Measurements from ENCODE around the gene ABHD11. TPM values are rescaled to one million over a fixed set of nuclear protein-coding genes. Genes with fewer than 3 reads are reported as not detected.
"Not testable (repeated sequence)": the region's sequence is repeated elsewhere in the genome, so short reads cannot be mapped to it uniquely, and the experiment has no call there.

Gene ABHD11
- total RNA-seq, 3 donors from 2014 or later: 20.6 to 26.4 (median 21.0) TPM

DNA sequence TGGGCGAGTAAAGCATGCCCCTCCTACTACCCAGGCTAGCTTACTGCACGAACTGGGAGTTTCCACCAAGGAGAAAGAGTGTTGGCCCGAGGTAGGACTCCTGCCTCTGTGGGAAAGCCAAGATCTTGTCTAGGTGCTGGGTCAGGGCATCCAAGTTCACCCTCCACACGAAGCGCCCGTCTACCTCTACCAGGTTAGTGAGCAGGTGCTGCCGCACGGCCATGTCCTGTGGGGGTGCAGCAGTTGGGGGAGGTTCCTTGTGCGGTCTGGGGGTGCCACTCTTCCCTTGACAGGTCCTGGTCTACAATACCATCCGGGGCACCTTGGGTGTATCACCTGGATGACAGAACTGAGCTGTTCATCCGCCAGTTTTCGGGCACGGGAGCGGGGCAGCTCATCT is 1.7 kb downstream of the ABHD11 start:
- peak overlapping the region; percentile 92 for H3K4me3 Mint-ChIP-seq
- H3K9me3 Mint-ChIP-seq: no peaks in the 10 kb centered on the region
- no peaks in the 10 kb centered on the region for H3K27me3 Mint-ChIP-seq (ENCODE audit: low read depth)
- no peak for DNase-seq
- H3K36me3 Mint-ChIP-seq (ENCODE audit: insufficient read depth): no peaks in the 10 kb centered on the region
- ATAC-seq: no peak
- peaks cover 15% of the 10 kb centered on the region for H3K4me1 Mint-ChIP-seq (ENCODE audit: low read depth)

DNA sequence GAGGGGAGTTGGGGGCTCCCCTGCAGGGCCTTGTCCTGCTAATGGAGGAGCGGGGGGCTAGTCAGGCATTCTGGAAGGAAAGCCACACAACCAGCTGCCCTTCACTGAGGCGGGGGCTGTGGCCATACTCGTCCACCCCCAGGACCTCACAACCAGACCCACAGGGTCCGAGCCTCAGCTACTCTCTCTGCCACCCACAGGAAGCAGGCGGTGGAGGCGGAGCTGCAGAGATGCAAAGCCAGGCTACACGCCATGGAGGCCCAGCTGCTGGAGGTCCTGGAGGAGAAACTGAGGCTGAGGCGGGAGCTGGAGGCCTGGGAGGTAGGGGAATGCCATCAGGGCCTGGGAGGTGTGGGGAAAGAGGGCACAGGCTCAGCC is 3.1 kb downstream of the ABHD11 start:
- no peaks in the 10 kb centered on the region for H3K9me3 Mint-ChIP-seq
- DNase-seq (no peak), ATAC-seq (no peak)
- no peak overlapping the region for H3K4me3 Mint-ChIP-seq
- H3K4me1 Mint-ChIP-seq (ENCODE audit: low read depth): peaks cover 15% of the 10 kb centered on the region
- H3K27me3 Mint-ChIP-seq (ENCODE audit: low read depth): no peaks in the 10 kb centered on the region
- no peaks in the 10 kb centered on the region for H3K36me3 Mint-ChIP-seq (ENCODE audit: insufficient read depth)

DNA sequence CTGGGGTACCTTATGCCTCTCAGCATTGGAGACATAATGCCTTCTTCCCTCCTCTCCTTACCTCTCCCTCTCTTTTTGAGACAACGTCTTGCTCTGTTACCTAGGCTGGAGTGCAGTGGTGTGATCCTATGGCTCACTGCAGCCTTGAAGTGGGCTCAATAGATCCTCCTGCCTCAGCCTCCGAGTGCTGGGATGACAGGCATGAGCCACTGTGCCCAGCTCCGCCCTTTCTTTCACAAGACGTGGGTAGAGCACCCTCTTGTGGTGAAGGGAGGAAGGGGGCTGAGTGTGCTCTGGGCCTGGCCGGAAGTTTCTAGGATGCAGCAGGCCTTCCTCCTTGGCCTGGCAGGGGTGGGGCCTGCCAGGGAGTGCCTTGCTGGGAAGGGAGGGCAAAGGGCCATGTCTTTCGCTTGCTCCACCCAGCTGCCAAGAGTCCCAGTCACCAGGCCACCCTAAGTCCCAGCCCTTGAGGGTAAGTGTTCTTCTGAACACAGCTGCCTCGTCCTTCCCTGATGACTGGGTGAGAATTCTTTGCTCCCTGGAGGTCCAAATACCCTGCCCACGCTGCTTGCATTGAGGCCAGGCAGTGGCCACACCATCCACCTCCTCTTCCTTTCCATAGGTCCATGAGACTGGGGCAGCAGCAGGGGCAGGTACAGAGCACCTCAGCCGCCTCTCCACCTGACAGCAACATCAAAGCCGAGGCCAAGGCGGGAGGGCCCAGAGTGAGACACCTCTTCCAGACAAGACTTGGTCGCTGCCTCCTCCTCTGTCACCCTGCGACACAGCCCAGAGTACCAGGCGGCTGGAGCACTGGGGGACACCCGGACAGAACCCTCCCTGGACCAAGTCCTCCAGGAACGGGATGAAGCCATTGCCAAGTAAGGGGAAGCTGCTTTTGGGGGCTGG is 3.7 kb downstream of the ABHD11 start:
- Mint-ChIP-seq H3K4me3 (no peak overlapping the region), H3K27me3 (ENCODE audit: low read depth) (no peaks in the 10 kb centered on the region), H3K36me3 (ENCODE audit: insufficient read depth) (no peaks in the 10 kb centered on the region), H3K4me1 (ENCODE audit: low read depth) (peaks cover 15% of the 10 kb centered on the region), H3K9me3 (no peaks in the 10 kb centered on the region)
- peak; percentile 80 for DNase-seq
- peak; percentile 59 to 61 for ATAC-seq

DNA sequence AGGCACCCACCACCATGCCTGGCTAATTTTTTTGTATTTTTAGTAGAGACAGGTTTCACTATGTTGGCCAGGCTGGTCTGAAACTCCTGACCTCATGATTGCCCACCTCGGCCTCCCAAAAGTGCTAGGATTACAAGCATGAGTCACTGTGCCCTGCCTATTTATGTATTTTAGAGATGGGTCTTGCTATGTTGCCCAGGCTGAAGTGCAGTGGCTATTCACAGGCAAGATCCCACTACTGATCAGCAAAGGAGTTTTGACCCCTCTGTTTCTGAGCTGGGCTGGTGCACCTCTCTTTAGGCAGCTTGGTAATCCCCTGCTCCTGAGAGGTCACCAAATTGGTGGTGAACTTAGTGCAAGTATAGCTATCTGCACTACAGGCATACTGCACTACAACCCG is 6.2 kb downstream of the ABHD11 start:
- Mint-ChIP-seq H3K36me3 (ENCODE audit: insufficient read depth) (no peaks in the 10 kb centered on the region), H3K27me3 (ENCODE audit: low read depth) (peaks cover 9% of the 10 kb centered on the region), H3K4me3 (no peak overlapping the region), H3K9me3 (no peaks in the 10 kb centered on the region), H3K4me1 (ENCODE audit: low read depth) (peaks cover 8% of the 10 kb centered on the region)
- DNase-seq: no peak
- no peak for ATAC-seq

DNA sequence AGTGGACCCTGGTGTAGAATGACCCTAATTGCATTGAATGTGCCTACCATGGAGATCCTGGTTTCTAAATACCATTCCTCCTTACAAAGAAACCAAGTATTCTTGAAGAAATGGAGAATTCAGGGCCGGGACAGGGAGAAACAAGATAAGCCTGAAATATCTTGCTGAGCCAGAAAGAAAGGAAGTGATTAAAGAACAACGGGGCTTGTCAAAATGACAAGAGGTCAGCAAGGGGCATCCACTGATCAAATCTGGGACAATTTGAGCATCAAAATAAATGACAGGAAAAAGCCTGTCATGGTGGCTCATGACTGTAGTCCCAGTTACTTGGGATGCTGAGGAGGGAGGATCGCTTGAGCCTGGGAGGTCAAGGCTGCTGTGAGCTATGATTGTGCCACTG is 8.1 kb downstream of the ABHD11 start:
- DNase-seq (no peak), ATAC-seq (no peak)
- H3K4me3 Mint-ChIP-seq: no peak overlapping the region
- no peaks in the 10 kb centered on the region for H3K9me3 Mint-ChIP-seq
- H3K36me3 Mint-ChIP-seq (ENCODE audit: insufficient read depth): no peaks in the 10 kb centered on the region
- peaks cover 6% of the 10 kb centered on the region for H3K4me1 Mint-ChIP-seq (ENCODE audit: low read depth)
- peaks cover 9% of the 10 kb centered on the region for H3K27me3 Mint-ChIP-seq (ENCODE audit: low read depth)

DNA sequence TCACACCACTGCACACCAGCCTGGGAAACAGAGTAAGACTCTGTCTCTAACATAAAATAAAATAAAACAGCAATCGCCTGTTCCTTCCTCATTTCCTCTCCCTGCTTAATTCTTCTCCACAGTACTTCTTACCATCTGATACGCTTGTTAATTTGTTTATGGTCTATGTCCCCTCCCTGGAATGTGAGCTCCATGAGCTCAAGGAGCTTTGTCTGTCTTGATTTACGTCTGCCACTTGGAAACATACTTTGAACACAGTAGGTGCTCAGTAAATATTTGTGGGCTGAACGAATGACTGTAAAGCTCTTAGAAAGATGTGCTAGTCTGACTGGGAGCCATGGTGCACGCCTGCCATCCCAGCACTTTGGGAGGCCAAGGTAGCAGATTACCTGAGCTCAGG is 10.1 kb downstream of the ABHD11 start:
- H3K4me1 Mint-ChIP-seq (ENCODE audit: low read depth): no peaks in the 10 kb centered on the region
- H3K36me3 Mint-ChIP-seq (ENCODE audit: insufficient read depth): no peaks in the 10 kb centered on the region
- no peak for DNase-seq
- H3K9me3 Mint-ChIP-seq: no peaks in the 10 kb centered on the region
- no peak for ATAC-seq
- peaks cover 9% of the 10 kb centered on the region for H3K27me3 Mint-ChIP-seq (ENCODE audit: low read depth)
- no peak overlapping the region for H3K4me3 Mint-ChIP-seq

DNA sequence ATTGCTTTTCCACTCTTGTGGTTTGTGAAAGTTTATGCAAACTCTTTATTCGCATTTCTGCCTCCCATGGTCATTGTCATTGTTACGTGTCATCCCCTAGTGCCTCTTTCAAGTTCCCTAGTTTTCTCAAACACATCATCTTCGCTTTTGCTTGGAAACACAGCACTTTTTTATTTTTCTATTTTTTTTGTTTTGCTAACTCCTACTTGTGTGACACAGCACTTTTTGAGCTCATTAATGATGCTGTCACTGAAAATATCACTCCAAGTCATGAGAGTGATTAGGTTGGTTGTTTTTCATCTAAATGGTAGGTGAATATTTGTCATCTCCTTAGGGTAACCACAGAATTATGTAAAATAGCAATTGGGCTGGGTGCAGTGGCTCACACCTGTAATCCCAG is 10.7 kb downstream of the ABHD11 start:
- no peak overlapping the region for H3K4me3 Mint-ChIP-seq
- no peaks in the 10 kb centered on the region for H3K36me3 Mint-ChIP-seq (ENCODE audit: insufficient read depth)
- peaks cover 9% of the 10 kb centered on the region for H3K27me3 Mint-ChIP-seq (ENCODE audit: low read depth)
- H3K9me3 Mint-ChIP-seq: no peaks in the 10 kb centered on the region
- no peak for ATAC-seq
- no peaks in the 10 kb centered on the region for H3K4me1 Mint-ChIP-seq (ENCODE audit: low read depth)
- no peak for DNase-seq

DNA sequence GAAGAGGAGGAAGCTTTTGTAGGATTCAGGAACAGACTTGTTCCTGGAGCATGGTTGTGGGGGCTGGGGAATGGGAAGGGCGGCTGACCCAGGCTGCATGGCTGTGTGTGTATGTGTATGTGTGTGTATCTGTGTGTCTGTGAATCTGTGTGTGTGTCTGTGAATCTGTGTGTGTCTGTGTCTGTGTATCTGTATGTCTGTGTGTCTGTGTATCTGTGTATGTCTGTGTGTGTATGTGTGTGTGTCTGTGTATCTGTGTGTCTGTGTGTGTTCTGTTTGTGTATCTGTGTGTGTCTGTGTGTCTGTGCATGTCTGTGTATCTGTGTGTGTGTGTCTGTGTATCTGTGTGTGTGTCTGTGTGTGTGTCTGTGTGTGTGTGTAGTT is 12.5 kb downstream of the ABHD11 start:
- H3K36me3 Mint-ChIP-seq (ENCODE audit: insufficient read depth): no peaks in the 10 kb centered on the region
- H3K9me3 Mint-ChIP-seq: no peaks in the 10 kb centered on the region
- DNase-seq: no peak
- peak; percentile 11 to 28 for ATAC-seq
- no peak overlapping the region for H3K4me3 Mint-ChIP-seq
- peaks cover 9% of the 10 kb centered on the region for H3K27me3 Mint-ChIP-seq (ENCODE audit: low read depth)
- H3K4me1 Mint-ChIP-seq (ENCODE audit: low read depth): no peaks in the 10 kb centered on the region

DNA sequence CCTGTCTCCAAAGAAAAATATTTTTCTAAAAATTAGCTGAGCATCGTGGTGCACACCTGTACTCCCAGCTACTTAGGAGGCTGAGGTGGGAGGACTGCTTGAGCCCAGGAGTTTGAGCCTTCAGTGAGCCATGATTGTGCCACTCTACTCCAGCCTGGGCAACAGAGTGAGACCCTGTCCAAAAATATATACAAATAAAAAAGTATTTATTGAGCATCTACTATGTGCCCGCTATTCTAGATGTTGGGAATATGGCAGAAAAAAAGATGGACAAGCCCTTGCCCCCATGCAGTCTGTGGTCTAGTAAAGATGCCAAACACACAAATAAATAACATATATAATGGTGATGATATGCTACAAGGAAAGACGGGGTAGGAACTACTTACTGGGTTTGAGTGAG is 14.8 kb downstream of the ABHD11 start:
- Mint-ChIP-seq H3K4me3 (no peak overlapping the region), H3K9me3 (no peaks in the 10 kb centered on the region), H3K27me3 (ENCODE audit: low read depth) (peaks cover 9% of the 10 kb centered on the region), H3K36me3 (ENCODE audit: insufficient read depth) (no peaks in the 10 kb centered on the region), H3K4me1 (ENCODE audit: low read depth) (peaks cover 5% of the 10 kb centered on the region)
- no peak for DNase-seq
- no peak for ATAC-seq

DNA sequence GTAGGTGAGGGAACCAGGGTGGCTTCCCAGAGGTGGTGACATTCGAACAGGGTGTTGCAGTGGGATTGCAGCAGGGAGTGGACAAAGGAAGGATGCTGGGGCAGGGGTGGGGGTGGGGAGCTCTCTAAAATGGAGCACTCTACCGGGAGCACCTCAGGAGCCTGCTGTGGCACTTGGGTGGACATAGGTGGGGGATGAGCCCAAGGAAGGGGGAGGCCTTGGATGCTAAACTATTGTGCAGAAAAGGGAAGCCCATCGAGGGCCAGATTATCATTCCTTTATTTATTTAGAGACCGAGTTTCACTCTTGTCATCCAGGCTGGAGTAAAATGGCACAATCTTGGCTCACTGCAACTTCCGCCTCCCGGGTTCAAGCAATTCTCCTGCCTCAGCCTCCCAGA is 15.8 kb downstream of the ABHD11 start:
- Mint-ChIP-seq H3K4me1 (ENCODE audit: low read depth) (peaks cover 9% of the 10 kb centered on the region), H3K36me3 (ENCODE audit: insufficient read depth) (no peaks in the 10 kb centered on the region), H3K9me3 (no peaks in the 10 kb centered on the region), H3K4me3 (no peak overlapping the region), H3K27me3 (ENCODE audit: low read depth) (peaks cover 2% of the 10 kb centered on the region)
- no peak for DNase-seq
- ATAC-seq: no peak

DNA sequence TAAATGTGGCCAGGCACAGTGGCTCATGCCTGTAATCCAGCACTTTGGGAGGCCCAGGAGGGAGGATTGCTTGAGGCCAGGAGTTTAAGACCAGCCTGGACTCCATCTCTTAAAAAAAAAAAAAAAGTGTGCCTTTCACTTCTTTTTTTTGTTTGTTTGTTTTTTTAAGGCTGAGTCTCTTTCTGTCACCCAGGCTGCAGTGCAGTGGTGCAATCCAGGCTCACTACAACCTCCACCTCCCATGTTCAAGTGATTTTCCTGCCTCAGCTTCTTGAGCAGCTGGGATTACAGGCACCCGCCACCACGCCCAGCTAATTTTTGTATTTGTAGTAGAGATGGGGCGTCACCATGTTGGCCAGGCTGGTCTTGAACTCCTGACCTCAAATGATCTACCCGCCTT is 16.4 kb downstream of the ABHD11 start:
- H3K36me3 Mint-ChIP-seq (ENCODE audit: insufficient read depth); DNase-seq; H3K4me3 Mint-ChIP-seq; H3K9me3 Mint-ChIP-seq; H3K27me3 Mint-ChIP-seq (ENCODE audit: low read depth); ATAC-seq: not testable (repeated sequence)
- H3K4me1 Mint-ChIP-seq (ENCODE audit: low read depth): peaks cover 15% of the 10 kb centered on the region

DNA sequence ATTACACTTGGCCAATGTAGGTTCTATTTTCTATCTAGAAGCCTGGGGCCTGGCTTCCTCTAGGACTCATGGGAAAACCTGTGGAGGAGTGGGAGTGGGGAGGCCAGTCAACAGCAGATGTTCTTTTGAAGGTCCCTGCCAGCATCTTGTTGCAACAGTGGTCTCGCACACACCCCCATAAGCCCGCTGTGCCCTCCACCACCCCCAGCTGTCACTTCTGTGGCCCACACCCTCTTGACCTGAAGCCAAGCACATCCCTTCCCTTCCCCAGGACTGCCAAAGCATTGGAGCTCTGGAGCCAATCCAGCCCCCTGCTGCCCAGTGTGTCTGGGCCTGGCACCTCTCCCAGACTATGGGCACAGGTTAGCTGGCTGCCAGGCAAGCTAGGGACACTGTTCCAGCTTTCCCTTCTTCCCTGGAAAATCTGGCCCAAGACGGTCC is 17.2 kb downstream of the ABHD11 start:
- no peaks in the 10 kb centered on the region for H3K36me3 Mint-ChIP-seq (ENCODE audit: insufficient read depth)
- ATAC-seq (no peak), DNase-seq (no peak)
- H3K9me3 Mint-ChIP-seq: no peaks in the 10 kb centered on the region
- no peaks in the 10 kb centered on the region for H3K27me3 Mint-ChIP-seq (ENCODE audit: low read depth)
- H3K4me3 Mint-ChIP-seq: no peak overlapping the region
- peaks cover 20% of the 10 kb centered on the region for H3K4me1 Mint-ChIP-seq (ENCODE audit: low read depth)

DNA sequence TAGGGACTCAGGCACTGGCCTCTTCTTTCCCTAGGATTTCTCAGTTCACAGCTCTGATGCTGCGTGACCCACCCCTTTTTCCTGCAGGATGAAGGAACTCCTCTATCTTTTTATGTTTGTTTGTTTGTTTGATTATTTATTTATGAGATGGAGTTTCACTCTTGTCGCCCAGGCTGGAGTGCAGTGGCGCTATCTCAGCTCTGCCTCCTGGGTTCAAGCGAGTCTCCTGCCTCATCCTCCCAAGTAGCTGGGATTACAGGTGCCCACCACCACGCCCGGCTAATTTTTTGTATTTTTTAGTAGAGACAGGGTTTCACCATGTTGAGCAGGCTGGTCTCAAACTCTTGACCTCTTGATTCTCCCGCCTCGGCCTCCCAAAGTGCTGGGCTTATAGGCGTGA is 18.2 kb downstream of the ABHD11 start:
- Mint-ChIP-seq H3K4me1 (ENCODE audit: low read depth) (peaks cover 28% of the 10 kb centered on the region), H3K4me3 (peak overlapping the region; percentile 66)
- not testable (repeated sequence) for H3K27me3 Mint-ChIP-seq (ENCODE audit: low read depth); DNase-seq; ATAC-seq; H3K9me3 Mint-ChIP-seq; H3K36me3 Mint-ChIP-seq (ENCODE audit: insufficient read depth)

DNA sequence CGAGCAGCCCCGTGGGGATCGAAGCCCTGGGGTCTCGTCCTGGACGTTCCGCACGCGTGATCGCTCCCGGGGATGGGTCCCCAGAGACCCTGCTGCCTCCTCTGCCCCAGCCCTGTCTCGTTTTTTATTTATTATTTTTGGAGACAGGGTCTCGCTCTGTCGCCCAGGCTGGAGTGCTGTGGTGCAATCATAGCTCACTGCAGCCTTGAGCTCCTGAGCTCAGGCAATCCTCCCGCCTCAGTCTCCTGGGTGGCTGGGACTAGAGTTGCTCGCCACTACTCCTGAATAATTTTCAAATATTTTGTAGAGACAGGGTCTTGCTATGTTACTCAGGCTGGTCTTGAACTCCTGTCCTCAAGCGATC is 18.8 kb downstream of the ABHD11 start:
- peaks cover 29% of the 10 kb centered on the region for H3K4me1 Mint-ChIP-seq (ENCODE audit: low read depth)
- H3K27me3 Mint-ChIP-seq (ENCODE audit: low read depth): no peaks in the 10 kb centered on the region
- H3K4me3 Mint-ChIP-seq: peak overlapping the region; percentile 66
- ATAC-seq (no peak), DNase-seq (no peak)
- no peaks in the 10 kb centered on the region for H3K36me3 Mint-ChIP-seq (ENCODE audit: insufficient read depth)
- no peaks in the 10 kb centered on the region for H3K9me3 Mint-ChIP-seq

All from activated T-cell treated with anti-CD3 and anti-CD28 coated beads, Interleukin-2, amount 50 U/mL, for 4 hours (primary cell).